Astrocyte of the cerebellum (primary cell): ENCODE measurements around the gene DNAH5.

Experiments used
- DNase-seq: peaks from one replicate; pipeline ENCODE4 v3.0.0-alpha.2; 2011; ENCODE audit warnings: low read depth
- H3K4me3 ChIP-seq: 2 replicates; pipeline ENCODE4 v1.5.1; 2011; ENCODE audit warnings: mild to moderate bottlenecking, low read depth, low read length, moderate library complexity
- in situ Hi-C: cut with HindIII; loops from 2 replicates; pipeline ENCODE4 v1.10.0; 2017; ENCODE audit warnings: low sequenced_read_pairs
- TF ChIP-seq, protein P1 (sequence below): IDR thresholded peaks from 2 replicates; pipeline ENCODE4 v1.5.1; 2012; ENCODE audit warnings: low read length, low read depth, moderate library complexity, mild to moderate bottlenecking; ENCODE audit errors: missing control alignments

The DNAH5 gene

DNA sequence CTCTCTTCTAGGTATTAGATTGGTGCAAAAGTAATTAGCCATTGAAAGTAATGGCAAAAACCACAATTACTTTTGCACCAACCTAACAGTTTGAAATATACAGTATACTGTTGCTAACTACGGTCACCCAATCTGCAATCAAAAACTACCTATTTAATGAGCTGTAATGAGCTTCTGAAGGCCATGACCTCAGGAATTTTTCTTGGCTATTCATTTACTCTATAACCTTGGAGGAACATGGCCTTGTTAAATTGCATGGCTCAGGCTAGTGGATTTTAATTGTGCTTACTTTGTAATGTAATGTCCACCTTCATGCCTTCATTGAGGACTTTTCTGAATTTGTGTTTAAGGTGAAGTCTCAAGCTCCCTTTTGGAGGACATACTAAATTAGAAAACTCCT is 24.7 kb downstream of the DNAH5 start:
- TF ChIP-seq, protein P1, sequence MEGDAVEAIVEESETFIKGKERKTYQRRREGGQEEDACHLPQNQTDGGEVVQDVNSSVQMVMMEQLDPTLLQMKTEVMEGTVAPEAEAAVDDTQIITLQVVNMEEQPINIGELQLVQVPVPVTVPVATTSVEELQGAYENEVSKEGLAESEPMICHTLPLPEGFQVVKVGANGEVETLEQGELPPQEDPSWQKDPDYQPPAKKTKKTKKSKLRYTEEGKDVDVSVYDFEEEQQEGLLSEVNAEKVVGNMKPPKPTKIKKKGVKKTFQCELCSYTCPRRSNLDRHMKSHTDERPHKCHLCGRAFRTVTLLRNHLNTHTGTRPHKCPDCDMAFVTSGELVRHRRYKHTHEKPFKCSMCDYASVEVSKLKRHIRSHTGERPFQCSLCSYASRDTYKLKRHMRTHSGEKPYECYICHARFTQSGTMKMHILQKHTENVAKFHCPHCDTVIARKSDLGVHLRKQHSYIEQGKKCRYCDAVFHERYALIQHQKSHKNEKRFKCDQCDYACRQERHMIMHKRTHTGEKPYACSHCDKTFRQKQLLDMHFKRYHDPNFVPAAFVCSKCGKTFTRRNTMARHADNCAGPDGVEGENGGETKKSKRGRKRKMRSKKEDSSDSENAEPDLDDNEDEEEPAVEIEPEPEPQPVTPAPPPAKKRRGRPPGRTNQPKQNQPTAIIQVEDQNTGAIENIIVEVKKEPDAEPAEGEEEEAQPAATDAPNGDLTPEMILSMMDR: no peak
- no peak for DNase-seq
- no peak overlapping the region for H3K4me3 ChIP-seq
- in situ Hi-C loops: no loop called here

DNA sequence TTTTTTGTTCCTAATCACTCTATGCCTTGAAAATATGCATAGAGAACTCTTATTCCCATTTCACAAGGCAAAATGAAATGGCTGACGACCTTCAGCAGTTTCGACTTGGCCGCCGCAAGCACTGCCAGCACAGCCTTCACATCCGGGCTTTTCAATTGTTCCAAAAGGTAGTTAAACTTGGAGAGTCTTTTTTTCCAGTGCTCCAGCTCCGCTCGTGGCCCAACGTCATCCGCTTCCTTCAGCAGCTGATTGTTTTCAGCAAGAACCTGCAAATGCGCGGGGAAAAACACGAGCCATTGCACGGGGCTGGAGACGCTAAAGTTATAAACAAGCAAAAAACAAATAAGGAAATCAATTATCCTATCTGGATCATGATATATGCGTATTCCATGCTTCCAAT is 25.4 kb downstream of the DNAH5 start:
- H3K4me3 ChIP-seq: no peak overlapping the region
- in situ Hi-C loops: no loop called here
- DNase-seq: no peak
- TF ChIP-seq, protein P1: no peak

- no peak for DNase-seq
- in situ Hi-C loops: no loop called here
- TF ChIP-seq, protein P1: no peak
- no peak overlapping the region for H3K4me3 ChIP-seq
These were observed 27.4 kb downstream of the DNAH5 start for GRCh38 chr5:13917061-13917460.

GRCh38 chr5:13913962-13914361 is 30.5 kb downstream of the DNAH5 start:
- no peak for DNase-seq
- no peak overlapping the region for H3K4me3 ChIP-seq
- in situ Hi-C loops: no loop called here
- TF ChIP-seq, protein P1: no peak

DNA sequence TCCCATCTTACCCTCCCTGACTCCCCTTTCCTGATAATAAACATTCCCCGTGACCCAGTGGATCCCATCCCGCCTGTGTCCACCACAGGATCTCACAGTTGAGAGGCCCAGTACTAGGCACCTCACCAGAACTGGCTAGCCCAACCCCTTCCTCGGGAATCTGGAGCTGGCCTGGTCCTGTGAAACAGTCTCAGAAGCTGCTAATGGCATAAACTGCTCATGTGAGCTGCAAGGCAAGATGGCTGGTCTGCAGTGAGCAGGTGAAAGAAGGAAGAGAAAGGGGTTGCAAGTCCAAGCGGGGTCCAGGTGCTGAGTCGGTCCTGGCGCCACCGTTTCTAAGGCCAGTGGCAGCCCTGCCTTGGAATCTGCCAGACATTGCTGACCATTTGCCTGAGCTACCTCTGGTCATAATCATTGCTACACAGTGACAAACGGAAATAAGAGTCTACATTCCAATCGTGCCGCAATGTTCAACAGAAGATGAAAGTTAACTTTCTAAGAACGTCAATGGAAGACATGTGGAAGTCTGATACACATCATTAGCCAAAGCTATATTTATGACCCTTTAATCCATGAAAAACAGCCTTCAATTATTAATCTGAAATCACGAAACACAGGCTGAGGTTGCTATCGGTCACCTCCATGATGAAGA is 33.7 kb downstream of the DNAH5 start:
- TF ChIP-seq, protein P1: no peak
- in situ Hi-C loops: no loop called here
- no peak for DNase-seq
- no peak overlapping the region for H3K4me3 ChIP-seq

DNA sequence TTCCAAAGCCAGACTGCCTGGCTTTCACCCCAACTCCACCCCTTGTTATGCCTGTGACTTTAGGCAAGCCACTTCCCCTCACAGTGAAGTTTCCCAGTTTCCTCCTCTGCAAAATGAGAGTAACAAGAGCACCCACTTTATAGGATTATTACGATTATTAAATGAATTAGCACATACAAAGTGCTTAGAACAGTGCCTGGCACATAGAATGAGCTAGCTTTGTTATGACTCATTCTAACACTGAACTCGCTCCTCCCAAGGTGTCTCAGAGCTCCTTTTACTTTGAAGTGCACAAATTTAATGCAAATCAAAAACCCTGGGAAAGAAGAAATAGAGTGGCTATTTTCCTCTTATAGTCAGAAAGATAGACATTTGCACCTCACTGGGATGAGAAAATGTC is 34.3 kb downstream of the DNAH5 start:
- in situ Hi-C loops: no loop called here
- H3K4me3 ChIP-seq: no peak overlapping the region
- TF ChIP-seq, protein P1: no peak
- DNase-seq: no peak
